GM19463 (cell line): ENCODE results near the gene HOXA2.

Experiments used
- ATAC-seq: cut with Tn5 transposase; IDR thresholded peaks from one replicate; pipeline ENCODE4 v1.9.1; 2021; ENCODE audit warnings: mild to moderate bottlenecking, moderate library complexity; ENCODE audit not compliant: unreplicated experiment

Gene HOXA2

GRCh38 chr7:27141923-27142579 lies 39.6 kb upstream of the HOXA2 start:
- ATAC-seq: no peak

- no peak for ATAC-seq
These were observed 38.8 kb upstream of the HOXA2 start for GRCh38 chr7:27141137-27141922.

DNA sequence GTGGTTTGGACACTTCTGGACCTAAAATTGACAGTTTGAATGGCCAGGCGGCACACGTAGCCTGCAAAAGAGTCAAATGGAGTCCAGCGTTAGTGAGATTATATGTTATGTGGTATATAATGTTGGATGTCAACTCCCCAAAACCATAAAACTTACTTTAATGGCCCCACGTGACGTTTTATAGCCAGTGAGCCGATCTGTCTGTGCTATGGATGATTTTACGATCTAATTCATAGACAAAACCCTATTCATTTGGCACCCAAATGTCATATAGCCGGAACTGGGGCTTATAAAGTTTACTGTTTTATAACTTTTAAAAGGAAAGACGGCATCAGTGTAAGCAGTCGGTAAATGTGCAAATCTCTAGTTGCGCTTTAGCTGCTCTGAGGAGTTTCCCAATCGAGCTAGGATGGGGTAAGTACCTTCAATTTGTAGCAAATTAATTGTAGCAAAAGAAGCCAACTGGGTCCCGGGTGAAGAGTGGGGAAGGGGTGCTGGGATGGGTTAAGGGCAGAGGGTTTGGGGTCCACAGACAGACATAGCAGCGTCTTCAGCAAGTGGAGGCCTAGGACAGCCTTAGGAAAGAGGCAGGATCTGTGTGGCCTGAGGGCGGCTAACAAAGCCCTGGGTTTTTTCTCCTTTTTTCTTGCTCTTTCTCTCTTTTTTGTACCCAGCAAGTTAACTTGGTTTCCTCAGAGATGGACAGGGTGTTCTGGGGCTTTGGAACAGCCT lies 37.8 kb upstream of the HOXA2 start:
- no peak for ATAC-seq

- ATAC-seq: no peak
These were observed 37.0 kb upstream of the HOXA2 start for GRCh38 chr7:27139334-27140125.

- ATAC-seq: no peak
These were observed 36.5 kb upstream of the HOXA2 start for GRCh38 chr7:27138985-27139333.

- no peak for ATAC-seq
These were observed 36.0 kb upstream of the HOXA2 start for GRCh38 chr7:27138472-27138871.

- no peak for ATAC-seq
These were observed 35.3 kb upstream of the HOXA2 start for GRCh38 chr7:27137640-27138315.

GRCh38 chr7:27134392-27134791 lies 31.9 kb upstream of the HOXA2 start:
- peak; percentile 56 for ATAC-seq

GRCh38 chr7:27133409-27134231 lies 31.1 kb upstream of the HOXA2 start:
- no peak for ATAC-seq

DNA sequence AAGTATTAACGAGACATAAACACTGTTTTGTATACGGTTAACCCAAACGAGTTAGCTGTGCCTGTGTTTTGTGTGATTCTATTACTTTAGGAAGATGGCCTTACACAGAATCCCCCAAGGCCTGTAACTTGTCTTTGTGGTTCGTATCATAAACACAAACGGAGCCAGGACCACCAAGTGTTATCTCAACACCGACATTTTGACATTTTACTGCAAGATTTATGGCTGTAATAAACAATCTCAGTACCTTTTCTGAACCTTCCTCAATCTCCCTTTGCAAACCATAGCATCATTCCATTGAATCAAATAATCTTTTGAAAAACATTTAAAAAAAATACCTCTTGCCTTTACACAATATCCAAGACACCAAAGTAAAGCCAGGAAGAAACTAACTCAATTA lies 30.5 kb upstream of the HOXA2 start:
- ATAC-seq: no peak

- ATAC-seq: no peak
These were observed 29.7 kb upstream of the HOXA2 start for GRCh38 chr7:27132214-27132613.

DNA sequence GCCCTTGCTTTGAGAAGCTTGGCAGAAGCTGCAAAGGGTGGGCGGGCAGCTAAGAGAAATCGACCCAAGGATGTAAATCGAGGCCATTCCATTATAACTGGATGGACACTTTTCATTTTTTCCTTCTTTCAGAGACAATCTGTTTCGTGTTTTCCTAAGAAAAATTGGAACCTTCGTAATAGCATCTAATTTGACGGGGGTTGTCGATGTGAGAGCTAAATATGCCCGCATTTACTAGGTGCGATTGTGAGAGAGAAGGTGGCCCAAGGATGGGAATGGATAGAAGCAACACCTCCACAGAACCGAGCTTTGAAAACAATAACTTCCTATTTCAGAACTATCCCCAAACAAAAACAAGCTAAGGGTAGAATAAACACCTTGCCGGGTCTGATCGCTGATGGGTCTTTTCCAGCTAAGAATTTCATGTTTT lies 28.9 kb upstream of the HOXA2 start:
- no peak for ATAC-seq

GRCh38 chr7:27130540-27131389 lies 28.3 kb upstream of the HOXA2 start, which contains the start of gene HOXA4:
HOXA4 (minus strand) TSS chr7:27130757; CDS start chr7:27130733, 24 bp downstream.
- no peak for ATAC-seq

DNA sequence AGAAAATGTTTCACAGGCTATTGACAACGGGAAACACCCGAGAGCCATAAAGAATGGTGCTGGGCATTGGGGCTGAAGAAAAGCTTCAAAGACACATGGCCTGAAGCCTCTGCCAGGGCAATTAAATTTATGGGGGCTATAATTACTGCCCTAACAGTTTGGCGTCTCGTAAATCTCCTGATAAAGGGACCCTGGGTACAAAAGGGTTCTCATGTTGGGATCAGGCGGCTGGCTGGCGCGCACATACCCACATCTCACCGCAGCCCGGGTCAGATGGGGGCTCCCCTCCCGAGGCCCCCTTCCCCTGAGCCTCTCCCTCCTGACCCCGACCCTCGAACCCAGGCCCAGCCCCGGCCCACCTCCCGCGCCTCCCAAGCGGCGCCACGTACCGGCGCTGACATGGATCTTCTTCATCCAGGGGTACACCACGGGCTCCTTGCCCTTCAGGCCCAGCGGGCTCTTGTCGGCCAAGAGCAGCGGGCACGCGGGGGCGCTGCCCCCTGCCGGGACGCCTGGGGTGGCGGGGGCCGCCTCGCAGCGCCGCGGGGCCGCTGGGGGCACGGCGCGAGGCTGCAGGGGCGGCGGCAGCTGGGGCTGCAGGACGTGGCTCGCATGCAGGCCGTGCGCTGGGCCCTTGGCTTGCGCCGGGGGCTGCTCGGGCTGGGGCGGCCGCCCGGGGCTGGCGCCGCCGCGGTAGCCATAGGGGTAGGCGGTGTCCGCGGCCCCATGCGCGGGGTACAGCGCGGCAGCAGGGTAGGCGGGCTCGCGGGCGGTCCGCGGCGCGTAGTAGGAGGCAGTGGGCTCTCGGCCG lies 27.5 kb upstream of the HOXA2 start:
- no peak for ATAC-seq

GRCh38 chr7:27128776-27129728 lies 26.6 kb upstream of the HOXA2 start:
- no peak for ATAC-seq

- ATAC-seq: no peak
These were observed 25.6 kb upstream of the HOXA2 start for GRCh38 chr7:27128034-27128433.
